ENCODE results near the gene AP2B1.

GRCh38 chr17:35731917-35732805 is 145.0 kb downstream of the AP2B1 start:
- TF ChIP-seq ZNF138 (tag by site-specific recombination; IDR thresholded peaks at IDR 0.05; ENCODE audit: borderline replicate concordance) = no peak
- TF ChIP-seq PRDM4 (tag by site-specific recombination; IDR thresholded peaks at IDR 0.05) = no peak
- TF ChIP-seq BCL11A (tag by site-specific recombination; IDR thresholded peaks at IDR 0.05; ENCODE audit: low read depth) = no peak
- TF ChIP-seq CTCF (tag by site-specific recombination; IDR thresholded peaks at IDR 0.05) = no peak
- TF ChIP-seq ZBTB7A (tag by site-specific recombination; IDR thresholded peaks at IDR 0.05; ENCODE audit: low read depth) = no peak
- TF ChIP-seq HOXD13 (CRISPR knock-in tag; IDR thresholded peaks at IDR 0.05; ENCODE audit: borderline replicate concordance) = no peak
- TF ChIP-seq REST (tag by site-specific recombination; IDR thresholded peaks at IDR 0.05) = no peak
- no peak for TF ChIP-seq ZNF561 (tag by site-specific recombination; IDR thresholded peaks at IDR 0.05; ENCODE audit: borderline replicate concordance)
- no peak for TF ChIP-seq IKZF3 (tag by site-specific recombination; IDR thresholded peaks at IDR 0.05)
